H1 (cell line): Measurements from ENCODE around the gene EBPL. TPM values are rescaled to one million over a fixed set of nuclear protein-coding genes. Genes with fewer than 3 reads are reported as not detected.

Source experiments
- CTCF ChIA-PET: fragments of 300-600 bp; sonication (Branson Sonifier 250); formaldehyde crosslinking; loops from one replicate; lab custom pipeline; 2021; ENCODE audit not compliant: partially characterized antibody; lab: Charles Lee
- POLR2A ChIA-PET: fragments of 300-600 bp; sonication (Branson Sonifier 250); formaldehyde crosslinking; loops from one replicate; lab custom pipeline; 2021; ENCODE audit warnings: inconsistent platforms; ENCODE audit not compliant: partially characterized antibody; lab: Charles Lee
- DNase-seq, 2 experiments: peaks; one replicate each; pipeline versions ENCODE4 v3.0.0 to v3.0.0-alpha.2; 2010 to 2022; ENCODE audit warnings: low spot score in 2 of 2, low read depth in 1 of 2, mixed read lengths in 1 of 2
- FAIRE-seq: peaks from 2 replicates; lab custom pipeline; 2011; peaks lifted over from hg19 to GRCh38; lab: Jason Lieb, UNC
- H2AFZ ChIP-seq: 2 replicates; pipeline ENCODE4 v1.8.1; 2012; ENCODE audit warnings: low read length, inconsistent platforms
- H2AK5ac ChIP-seq: 2 replicates; pipeline ENCODE4 v1.6.1; 2013; ENCODE audit warnings: low read depth, low read length
- H2BK120ac ChIP-seq: replicated peaks from 2 replicates; pipeline ENCODE3; 2013; ENCODE audit warnings: low read depth, low read length, inconsistent platforms
- H2BK12ac ChIP-seq: 2 replicates; pipeline ENCODE4 v1.6.1; 2013; ENCODE audit warnings: low read depth, low read length
- H2BK15ac ChIP-seq: 2 replicates; pipeline ENCODE4 v1.6.1; 2013; ENCODE audit warnings: low read length
- H2BK20ac ChIP-seq: 2 replicates; pipeline ENCODE4 v1.6.1; 2013; ENCODE audit warnings: low read length
- H2BK5ac ChIP-seq: 2 replicates; pipeline ENCODE4 v1.6.1; 2013; ENCODE audit warnings: low read depth, low read length
- H3K14ac ChIP-seq: 2 replicates; pipeline ENCODE4 v1.6.1; 2013; ENCODE audit warnings: inconsistent platforms; ENCODE audit not compliant: insufficient read length
- H3K18ac ChIP-seq: 2 replicates; pipeline ENCODE4 v1.6.1; 2013; ENCODE audit warnings: low read length; ENCODE audit errors: extremely low read depth
- H3K23ac ChIP-seq: 2 replicates; pipeline ENCODE4 v1.6.1; 2013; ENCODE audit warnings: inconsistent platforms; ENCODE audit not compliant: insufficient read length
- H3K23me2 ChIP-seq: 2 replicates; pipeline ENCODE4 v1.6.1; 2013; ENCODE audit warnings: low read depth, low read length
- H3K27ac ChIP-seq: 2 replicates; pipeline ENCODE4 v1.6.1; 2011; ENCODE audit warnings: low read depth, low read length, inconsistent platforms
- H3K27me3 ChIP-seq, 4 experiments: replicated peaks in 1 of 4; 1 replicate in 1 of 4; 2 replicates in 3 of 4; pipeline versions ENCODE4 v1.6.1 to v1.8.1; 2011 to 2013; ENCODE audit warnings: low read length in 3 of 4, mild to moderate bottlenecking in 3 of 4, inconsistent platforms in 2 of 4, mixed read lengths in 2 of 4, moderate library complexity in 1 of 4; ENCODE audit not compliant: control insufficient read depth in 3 of 4, insufficient read depth in 3 of 4; ENCODE audit errors: extremely low read depth in 1 of 4
- H3K36me3 ChIP-seq, 4 experiments: 2 replicates each; pipeline versions ENCODE4 v1.6.1 to v1.8.1; 2011 to 2013; ENCODE audit warnings: mild to moderate bottlenecking in 4 of 4, low read length in 3 of 4, moderate library complexity in 2 of 4, control low read depth in 1 of 4, inconsistent platforms in 1 of 4; ENCODE audit not compliant: insufficient read depth in 4 of 4, control insufficient read depth in 2 of 4
- H3K4ac ChIP-seq: replicated peaks from 2 replicates; pipeline ENCODE3; 2013; ENCODE audit warnings: low read length, low read depth, mixed read lengths, inconsistent platforms; ENCODE audit not compliant: insufficient read length
- H3K4me1 ChIP-seq, 4 experiments: replicated peaks in 1 of 4; 1 replicate in 1 of 4; 2 replicates in 3 of 4; pipeline versions ENCODE4 v1.6.1 to v1.8.1; 2011 to 2013; ENCODE audit warnings: low read length in 3 of 4, inconsistent platforms in 2 of 4, mixed read lengths in 1 of 4; ENCODE audit not compliant: insufficient read depth in 4 of 4, control insufficient read depth in 3 of 4
- H3K4me2 ChIP-seq, 2 experiments: 2 replicates each; pipeline versions ENCODE4 v1.6.1 to v1.8.1; 2011 to 2013; ENCODE audit warnings: low read depth in 2 of 2, low read length in 2 of 2, control low read depth in 1 of 2, inconsistent platforms in 1 of 2, mild to moderate bottlenecking in 1 of 2; ENCODE audit not compliant: insufficient read depth in 1 of 2
- H3K4me3 ChIP-seq, 4 experiments: fragments of 200-600, 300-600 bp in 1 of 4; sonication (generic), shearing (Covaris generic), sonication (Bioruptor Twin) in 1 of 4; 2 replicates each; pipeline versions ENCODE4 v1.5.1 to v1.8.1; 2011 to 2016; ENCODE audit warnings: low read length in 4 of 4, low read depth in 3 of 4, control low read depth in 2 of 4, inconsistent platforms in 2 of 4, mild to moderate bottlenecking in 2 of 4, mixed read lengths in 1 of 4, moderate library complexity in 1 of 4; ENCODE audit not compliant: insufficient read depth in 2 of 4; ENCODE audit errors: extremely low read depth in 1 of 4
- H3K56ac ChIP-seq: replicated peaks from 2 replicates; pipeline ENCODE3; 2013; ENCODE audit warnings: low read depth, mild to moderate bottlenecking, mixed read lengths, low read length, inconsistent platforms; ENCODE audit not compliant: insufficient read length
- H3K79me1 ChIP-seq: 2 replicates; pipeline ENCODE4 v1.6.1; 2013; ENCODE audit warnings: low read depth, low read length, control low read depth
- H3K79me2 ChIP-seq, 2 experiments: 2 replicates each; pipeline versions ENCODE4 v1.6.1 to v1.8.1; 2012 to 2013; ENCODE audit warnings: low read length in 2 of 2, mild to moderate bottlenecking in 2 of 2, inconsistent platforms in 1 of 2; ENCODE audit not compliant: insufficient read depth in 2 of 2, control insufficient read depth in 1 of 2
- H3K9ac ChIP-seq, 4 experiments: replicated peaks in 1 of 4; 1 replicate in 1 of 4; 2 replicates in 3 of 4; pipeline versions ENCODE4 v1.6.1 to v1.8.1; 2011 to 2013; ENCODE audit warnings: low read depth in 3 of 4, low read length in 3 of 4, control low read depth in 2 of 4, mild to moderate bottlenecking in 2 of 4, moderate library complexity in 2 of 4, inconsistent platforms in 1 of 4; ENCODE audit errors: extremely low read depth in 1 of 4
- H3K9me3 ChIP-seq, 2 experiments: 2 replicates each; pipeline versions ENCODE4 v1.6.1 to v1.8.1; 2012 to 2013; ENCODE audit warnings: mild to moderate bottlenecking in 2 of 2, moderate library complexity in 2 of 2, control low read depth in 1 of 2, inconsistent platforms in 1 of 2, low read depth in 1 of 2, low read length in 1 of 2, mixed read lengths in 1 of 2; ENCODE audit not compliant: insufficient read depth in 2 of 2
- H4K20me1 ChIP-seq, 2 experiments: replicated peaks in 1 of 2; 2 replicates each; pipeline versions ENCODE3 to v1.8.1; 2011 to 2013; ENCODE audit warnings: inconsistent platforms in 2 of 2, low read length in 2 of 2, mild to moderate bottlenecking in 1 of 2; ENCODE audit not compliant: insufficient read depth in 2 of 2, control insufficient read depth in 1 of 2
- H4K5ac ChIP-seq: 2 replicates; pipeline ENCODE4 v1.6.1; 2013; ENCODE audit warnings: low read length, low read depth, mixed read lengths, inconsistent platforms; ENCODE audit not compliant: insufficient read length
- H4K8ac ChIP-seq: 2 replicates; pipeline ENCODE4 v1.8.0; 2013; ENCODE audit warnings: mild to moderate bottlenecking, moderate library complexity, low read length, inconsistent platforms; ENCODE audit not compliant: insufficient read depth; ENCODE audit errors: extremely low read depth
- H4K91ac ChIP-seq: replicated peaks from 2 replicates; pipeline ENCODE3; 2013; ENCODE audit warnings: low read length, mixed read lengths, inconsistent platforms; ENCODE audit not compliant: insufficient read length
- ASH2L ChIP-seq: fragments of 200-600, 300-600 bp; sonication (generic); IDR thresholded peaks from one replicate; pipeline ENCODE4 v1.7.1; 2017; ENCODE audit warnings: low read length
- BACH1 ChIP-seq: IDR thresholded peaks from 2 replicates; pipeline ENCODE4 v1.6.1; 2012; ENCODE audit warnings: low read length, improper control_type of control experiment
- CBX8 ChIP-seq: fragments of 300-800, 300-1000 bp; sonication (generic); IDR thresholded peaks from 2 replicates; pipeline ENCODE4 v1.7.1; 2016; ENCODE audit warnings: low read depth, low read length, borderline replicate concordance
- CEBPB ChIP-seq: IDR thresholded peaks from 2 replicates; pipeline ENCODE4 v1.6.1; 2012; ENCODE audit warnings: low read depth, low read length
- HDAC6 ChIP-seq: IDR thresholded peaks from one replicate; pipeline ENCODE4 v1.7.1; 2012; ENCODE audit warnings: low read depth, mild to moderate bottlenecking, inconsistent platforms, low read length, moderate library complexity
- KDM4A ChIP-seq: IDR thresholded peaks from one replicate; pipeline ENCODE4 v1.7.1; 2012; ENCODE audit warnings: low read depth, mild to moderate bottlenecking, moderate library complexity, low read length, inconsistent platforms; ENCODE audit not compliant: severe bottlenecking
- RAD21 ChIP-seq, 2 experiments: IDR thresholded peaks in 1 of 2; conservative IDR thresholded peaks in 1 of 2; 2 replicates each; pipeline ENCODE4 v1.6.1; 2011; ENCODE audit warnings: low read depth in 2 of 2, low read length in 2 of 2, improper control_type of control experiment in 1 of 2, inconsistent platforms in 1 of 2, mild to moderate bottlenecking in 1 of 2, moderate library complexity in 1 of 2
- RXRA ChIP-seq: IDR thresholded peaks from 2 replicates; pipeline ENCODE4 v1.6.1; 2011; ENCODE audit warnings: low read depth, mild to moderate bottlenecking, low read length, moderate library complexity; ENCODE audit not compliant: insufficient read depth
- SP1 ChIP-seq: IDR thresholded peaks from 2 replicates; pipeline ENCODE4 v1.6.1; 2011; ENCODE audit warnings: low read depth, low read length
- SP2 ChIP-seq: IDR thresholded peaks from 2 replicates; pipeline ENCODE4 v1.6.1; 2012; ENCODE audit warnings: mild to moderate bottlenecking, low read length, inconsistent platforms
- SP4 ChIP-seq: IDR thresholded peaks from 2 replicates; pipeline ENCODE4 v1.6.1; 2012; ENCODE audit warnings: low read length, inconsistent platforms
- ZNF274 ChIP-seq: IDR thresholded peaks from 2 replicates; pipeline ENCODE4 v1.7.0; 2012; ENCODE audit warnings: low read length, borderline replicate concordance; ENCODE audit errors: extremely low read depth
- WGBS, 2 experiments: shearing (Covaris generic) in 1 of 2; methylation state at CpG; one replicate each; pipeline versions ENCODE4 v1.1.6 to v1.1.7; 2013 to 2015; ENCODE audit warnings: low lambda C conversion rate in 2 of 2, mixed read lengths in 2 of 2, inconsistent platforms in 1 of 2, low coverage in 1 of 2, missing lambda C conversion rate in 1 of 2; ENCODE audit not compliant: insufficient replicate concordance in 2 of 2, insufficient coverage in 1 of 2, insufficient read length in 1 of 2; ENCODE audit errors: extremely low coverage in 1 of 2, missing lambda C conversion rate in 1 of 2; 5-methylcytosine and 5-hydroxymethylcytosine counted together
- polyA plus RNA-seq, 7 experiments: library from polyadenylated mRNA; depleted of rRNA in 3 of 7; stranded (reverse) in 5 of 7; unstranded in 2 of 7; fragments of >200 nt in 5 of 7; fragments of 200-250 nt in 2 of 7; gene quantifications; 1 replicate in 5 of 7; 2 replicates in 1 of 7; 4 replicates in 1 of 7; pipeline versions ENCODE4 v1.2.1 to v1.2.3, GENCODE V29; 2011 to 2013; ENCODE audit warnings: missing spikeins in 2 of 7, mixed read lengths in 2 of 7
- total RNA-seq: library from RNA; stranded (reverse); fragmentation: NEBNext Ultra II Directional; extraction: Animal tissue kit (Norgen Biotek cat#: 25700); gene quantifications from 2 replicates; pipeline ENCODE4 v1.2.1, GENCODE V29; 2021
- TF ChIP-seq, protein P1 (sequence below): IDR thresholded peaks from 2 replicates; pipeline ENCODE4 v1.6.1; 2012; ENCODE audit warnings: inconsistent platforms
- TF ChIP-seq, protein P2 (sequence below): IDR thresholded peaks from 2 replicates; pipeline ENCODE4 v1.6.1; 2011; ENCODE audit warnings: low read depth, mild to moderate bottlenecking, low read length; ENCODE audit not compliant: insufficient read depth

EBPL gene
- total and polyA plus RNA-seq, 2 of the 8 experiments (the other 6 are each of a cell fraction or from before 2014, with no cell fraction given) = 130 to 204 TPM

DNA sequence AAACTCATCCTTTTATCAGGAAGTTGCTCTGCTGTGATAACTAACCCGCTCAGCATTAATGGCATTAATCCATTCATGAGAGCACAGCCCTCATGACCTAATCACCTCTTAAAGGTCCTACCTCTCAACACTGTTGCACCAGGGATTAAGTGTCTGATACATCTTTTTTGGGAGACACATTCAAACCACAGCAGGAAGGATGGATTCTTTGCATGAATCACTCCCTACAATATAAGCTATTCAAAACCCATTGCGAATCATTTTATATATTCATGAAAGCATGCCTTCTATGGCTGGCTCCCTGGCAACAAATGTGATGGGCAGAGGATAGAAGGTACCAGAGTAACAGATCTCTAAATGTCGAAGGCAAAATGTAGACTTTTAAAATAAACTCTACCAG lies 35.4 kb downstream of the EBPL start:
- Histone ChIP-seq H3K14ac (no peak overlapping the region), H2BK120ac (no peak overlapping the region), H3K18ac (no peak overlapping the region), H2BK20ac (no peak overlapping the region), H3K79me1 (no peaks in the 10 kb centered on the region), H3K23me2 (no peaks in the 10 kb centered on the region), H4K91ac (no peak overlapping the region), H2AFZ (no peak overlapping the region), H3K4ac (no peak overlapping the region), H3K27me3 (no peaks in the 10 kb centered on the region), H3K36me3 (peaks cover 0 to 3% (median 2%) of the 10 kb centered on the region in 4 experiments; a peak in 3 of 8 replicates), H4K5ac (no peak overlapping the region), H3K23ac (no peak overlapping the region), H3K4me3 (no peak overlapping the region), H2AK5ac (no peak overlapping the region), H3K9ac (no peak overlapping the region), H2BK15ac (no peak overlapping the region), H2BK12ac (0 out of 2 replicates have a peak overlapping the region, but pooled peaks have one; percentile 27), H3K56ac (no peak overlapping the region), H3K79me2 (no peaks in the 10 kb centered on the region), H4K8ac (no peak overlapping the region), H3K9me3 (no peaks in the 10 kb centered on the region), H2BK5ac (no peak overlapping the region), H3K4me2 (no peak overlapping the region), H4K20me1 (no peaks in the 10 kb centered on the region), H3K27ac (no peak overlapping the region), H3K4me1 (no peaks in the 10 kb centered on the region)
- WGBS, 2 experiments = 86% methylated on average over 3 of the region's 3 CpGs; no CpG with 5 or more reads in 1 of the 2 experiments
- FAIRE-seq = no peak
- ChIA-PET POLR2A (no interaction called here), CTCF (no interaction called here)
- DNase-seq = no peak
- TF ChIP-seq CBX8 = no peak
- TF ChIP-seq, protein P1, sequence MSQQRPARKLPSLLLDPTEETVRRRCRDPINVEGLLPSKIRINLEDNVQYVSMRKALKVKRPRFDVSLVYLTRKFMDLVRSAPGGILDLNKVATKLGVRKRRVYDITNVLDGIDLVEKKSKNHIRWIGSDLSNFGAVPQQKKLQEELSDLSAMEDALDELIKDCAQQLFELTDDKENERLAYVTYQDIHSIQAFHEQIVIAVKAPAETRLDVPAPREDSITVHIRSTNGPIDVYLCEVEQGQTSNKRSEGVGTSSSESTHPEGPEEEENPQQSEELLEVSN = no peak
- TF ChIP-seq ZNF274 = no peak
- TF ChIP-seq SP2 = no peak
- TF ChIP-seq KDM4A = no peak
- no peak for TF ChIP-seq SP4
- TF ChIP-seq ASH2L = no peak
- TF ChIP-seq, protein P2, sequence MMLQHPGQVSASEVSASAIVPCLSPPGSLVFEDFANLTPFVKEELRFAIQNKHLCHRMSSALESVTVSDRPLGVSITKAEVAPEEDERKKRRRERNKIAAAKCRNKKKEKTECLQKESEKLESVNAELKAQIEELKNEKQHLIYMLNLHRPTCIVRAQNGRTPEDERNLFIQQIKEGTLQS = no peak
- TF ChIP-seq HDAC6 = no peak
- TF ChIP-seq RXRA = no peak
- TF ChIP-seq BACH1 = no peak
- TF ChIP-seq SP1 = no peak
- no peak for TF ChIP-seq RAD21 (IDR thresholded peaks at IDR 0.05 in 1 of 2, conservative IDR thresholded peaks at IDR 0.05 in 1 of 2; ENCODE audit: low read depth in 2 of 2, low read length in 2 of 2)
- TF ChIP-seq CEBPB = no peak
